Right forelimb (tissue), 1 donor: ENCODE results near the gene INHBB.

Source experiments
- DNase-seq: peaks from one replicate; pipeline ENCODE4 v3.0.0-alpha.2; 2018

The INHBB gene

DNA sequence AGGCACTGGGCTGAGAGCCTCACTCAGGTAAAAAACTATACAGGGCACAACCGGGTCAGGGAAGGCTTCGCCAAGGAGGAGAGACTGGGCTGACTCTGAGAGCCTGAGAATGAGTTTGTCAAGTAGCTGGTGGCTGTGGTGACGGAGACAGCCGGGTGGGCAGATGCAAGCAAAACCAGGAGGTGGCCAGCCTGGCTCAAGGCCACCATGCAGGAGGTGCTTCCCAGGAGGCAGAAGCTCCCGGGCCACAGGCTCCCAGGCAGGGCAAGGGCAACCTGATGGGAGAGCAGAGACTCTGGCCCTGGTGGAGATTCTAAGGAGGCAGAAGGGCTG lies 2.9 kb upstream of the INHBB start:
- DNase-seq: no peak

DNA sequence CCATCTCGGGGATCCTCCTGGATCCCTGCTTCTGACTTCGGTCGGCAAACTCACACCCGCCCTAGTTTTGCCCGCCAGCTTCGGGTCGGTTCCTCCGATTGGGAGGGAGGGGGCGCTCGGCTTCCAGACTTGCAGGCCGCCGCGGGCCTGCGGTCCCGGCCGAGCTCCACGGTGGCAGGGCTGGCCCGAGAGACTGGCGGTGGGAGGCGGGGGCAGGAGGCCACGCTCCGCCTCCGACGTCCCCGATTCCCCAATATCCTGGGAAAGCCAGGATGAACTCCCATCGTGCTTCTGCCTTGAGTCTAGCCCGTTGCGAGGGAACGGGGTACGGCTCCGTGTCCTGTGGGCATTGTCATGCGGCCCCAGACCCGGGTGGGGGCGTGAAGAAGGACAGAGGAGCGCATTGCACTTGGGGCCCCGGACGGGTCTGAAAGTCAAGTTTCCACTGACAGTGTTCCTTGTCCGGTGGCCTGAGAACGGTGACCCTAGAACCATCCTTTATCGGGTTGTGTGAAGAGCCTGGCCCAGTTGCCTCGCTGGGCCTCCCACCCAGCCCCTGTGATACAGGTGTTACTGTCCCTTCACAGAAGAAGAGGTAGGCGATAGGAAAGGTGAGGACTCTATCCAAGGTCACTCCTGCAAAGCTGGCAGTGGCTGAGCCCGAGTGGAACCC lies 2.4 kb upstream of the INHBB start:
- peak; percentile 87 for DNase-seq

DNA sequence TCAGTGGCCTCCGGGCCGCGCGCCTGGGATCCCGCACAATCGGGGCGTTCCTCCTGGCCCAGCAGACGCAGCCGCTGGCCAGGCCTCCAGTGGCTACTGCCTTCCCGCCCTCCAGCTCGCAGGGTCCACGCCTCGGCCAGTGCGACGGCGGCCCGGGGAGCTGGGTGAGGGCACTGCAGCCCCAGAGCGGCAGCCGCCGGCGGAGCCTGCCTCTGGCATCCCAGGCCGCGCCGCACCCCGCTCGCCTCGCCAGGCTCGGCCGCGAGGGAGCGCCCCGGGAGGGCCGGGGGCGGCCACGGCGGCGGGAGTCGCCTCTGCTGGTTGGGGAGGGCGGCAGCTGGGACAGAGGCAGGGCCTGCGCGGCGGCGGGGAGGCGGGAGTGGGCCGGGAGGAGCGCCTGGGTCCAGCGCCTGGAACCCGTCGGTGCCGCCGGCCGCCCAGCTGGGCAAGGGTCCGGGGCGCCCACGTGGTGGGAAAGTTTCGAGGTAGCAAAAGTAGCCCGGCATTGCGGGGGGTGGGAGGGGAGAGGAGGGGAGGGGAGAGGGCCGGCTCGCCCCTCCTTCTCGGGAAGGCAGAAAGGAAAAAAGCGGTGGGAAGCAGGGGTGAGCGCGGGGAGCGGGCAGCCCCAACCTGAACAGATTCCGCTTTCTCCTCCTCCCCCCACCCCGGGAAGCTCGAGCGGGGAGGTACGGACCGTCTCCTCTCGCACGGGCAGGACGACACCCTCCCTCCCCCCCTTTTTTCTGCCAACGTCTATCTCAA lies 1.5 kb upstream of the INHBB start:
- DNase-seq: no peak

DNA sequence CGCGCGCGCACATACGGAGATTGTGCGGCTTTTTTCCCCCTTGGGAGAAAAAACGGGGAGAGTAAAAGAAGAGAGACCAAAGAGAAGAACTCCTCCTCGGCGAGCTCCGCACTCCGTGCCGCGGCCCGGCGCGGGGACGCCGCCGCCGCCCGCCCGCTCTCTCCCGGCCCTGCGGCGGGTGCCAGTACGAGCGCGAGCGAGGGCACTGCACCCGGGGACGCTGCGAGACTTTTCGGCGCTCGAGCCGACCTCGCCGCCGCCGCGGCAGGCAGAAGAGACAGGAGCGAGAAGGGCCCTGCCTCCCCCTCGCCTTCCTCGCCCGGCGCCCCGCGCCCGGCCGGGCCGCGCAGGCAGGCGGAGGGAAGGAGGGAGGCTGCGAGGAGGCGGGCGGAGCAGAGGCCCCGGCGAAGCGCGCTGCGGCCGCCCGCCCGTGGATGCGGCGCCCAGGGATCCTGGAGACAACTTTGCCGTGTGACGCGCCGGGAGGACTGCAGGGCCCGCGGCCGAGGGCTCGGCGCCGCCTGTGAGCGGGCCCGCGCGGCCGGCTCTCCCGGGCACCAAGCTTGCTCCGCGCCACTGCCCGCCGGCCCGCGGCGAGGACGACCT lies 857 bp upstream of the INHBB start:
- DNase-seq: no peak

DNA sequence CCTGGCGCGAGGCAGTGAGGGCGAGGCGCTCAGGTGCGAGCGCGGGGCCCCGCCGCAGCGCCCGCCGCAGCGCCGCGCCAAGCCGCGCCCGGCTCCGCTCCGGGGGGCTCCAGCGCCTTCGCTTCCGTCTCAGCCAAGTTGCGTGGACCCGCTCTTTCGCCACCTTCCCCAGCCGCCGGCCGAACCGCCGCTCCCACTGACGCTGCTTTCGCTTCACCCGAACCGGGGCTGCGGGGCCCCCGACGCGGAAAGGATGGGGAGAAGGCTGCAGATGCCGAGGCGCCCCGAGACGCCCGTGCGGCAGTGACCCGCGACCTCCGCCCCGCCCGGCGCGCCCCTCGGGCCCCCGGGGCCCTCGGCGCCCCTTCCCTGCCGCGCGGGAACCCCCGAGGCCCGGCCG lies 328 bp upstream of the INHBB start:
- DNase-seq: no peak

DNA sequence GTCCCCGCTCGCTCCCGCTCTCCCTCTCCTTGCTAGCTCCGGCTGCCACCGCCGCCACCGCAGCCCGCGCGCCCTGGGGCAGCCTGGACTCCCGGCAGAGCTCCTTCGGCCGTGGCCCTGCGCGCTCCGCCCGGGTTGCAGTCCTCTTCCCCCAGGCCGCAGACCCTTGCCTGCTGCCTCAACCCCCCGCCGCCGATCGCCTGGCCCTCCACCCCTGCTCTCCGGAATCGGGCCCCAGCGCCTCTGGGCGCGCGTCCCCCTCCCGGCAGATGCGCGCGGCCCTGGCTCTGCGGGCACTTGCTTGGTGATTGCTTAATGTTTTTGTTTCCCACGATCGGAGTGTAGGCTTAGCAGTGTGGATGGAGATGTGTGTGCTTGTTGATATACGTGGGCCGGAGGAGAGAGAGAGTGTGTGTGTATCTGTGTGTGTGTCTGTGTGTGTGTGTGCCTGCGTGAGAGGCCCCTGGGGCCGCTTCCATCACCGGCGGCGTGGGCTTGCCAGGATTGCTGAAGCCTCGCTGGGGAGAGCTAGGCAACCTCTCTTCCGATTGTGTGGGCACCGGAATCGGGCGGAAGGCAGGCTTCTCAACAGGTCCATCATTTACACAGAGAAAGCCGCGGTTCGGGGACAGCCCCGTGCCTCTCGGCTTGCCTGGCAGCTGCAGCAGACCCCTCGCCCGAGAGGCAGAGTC lies 877 bp downstream of the INHBB start:
- DNase-seq: no peak

DNA sequence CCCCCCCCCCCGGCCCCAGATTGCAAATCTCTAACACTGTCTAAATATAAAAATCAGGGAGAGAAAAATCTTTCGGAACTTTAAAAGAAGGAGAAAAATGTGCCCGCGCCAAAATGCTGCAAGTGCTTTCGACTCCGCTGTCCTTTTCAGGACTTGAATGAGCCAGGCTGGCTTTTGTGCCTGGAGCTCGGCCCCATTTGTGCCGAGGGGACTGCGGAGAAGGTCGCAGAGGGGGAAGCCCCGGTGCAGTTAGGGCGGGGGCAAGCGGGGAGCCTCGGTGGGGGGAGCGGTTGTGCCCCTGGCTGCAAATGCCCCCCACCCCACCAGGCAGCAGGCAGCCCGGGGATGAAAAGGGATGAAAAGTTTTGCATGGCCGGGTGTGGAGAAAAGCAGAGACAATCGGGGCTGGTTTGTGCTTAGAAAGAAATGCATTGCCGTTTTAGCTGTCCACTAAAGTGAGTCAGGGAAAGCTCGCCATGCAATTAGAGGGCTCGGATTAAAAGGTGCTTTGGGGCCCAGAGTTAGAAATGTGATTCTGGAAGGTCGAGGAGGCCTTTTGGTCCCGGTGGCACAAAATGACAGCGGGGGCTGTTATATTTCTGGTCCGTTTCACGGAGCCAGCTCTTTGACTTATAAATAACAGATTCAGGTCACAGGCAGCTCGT lies 1.6 kb downstream of the INHBB start:
- no peak for DNase-seq

DNA sequence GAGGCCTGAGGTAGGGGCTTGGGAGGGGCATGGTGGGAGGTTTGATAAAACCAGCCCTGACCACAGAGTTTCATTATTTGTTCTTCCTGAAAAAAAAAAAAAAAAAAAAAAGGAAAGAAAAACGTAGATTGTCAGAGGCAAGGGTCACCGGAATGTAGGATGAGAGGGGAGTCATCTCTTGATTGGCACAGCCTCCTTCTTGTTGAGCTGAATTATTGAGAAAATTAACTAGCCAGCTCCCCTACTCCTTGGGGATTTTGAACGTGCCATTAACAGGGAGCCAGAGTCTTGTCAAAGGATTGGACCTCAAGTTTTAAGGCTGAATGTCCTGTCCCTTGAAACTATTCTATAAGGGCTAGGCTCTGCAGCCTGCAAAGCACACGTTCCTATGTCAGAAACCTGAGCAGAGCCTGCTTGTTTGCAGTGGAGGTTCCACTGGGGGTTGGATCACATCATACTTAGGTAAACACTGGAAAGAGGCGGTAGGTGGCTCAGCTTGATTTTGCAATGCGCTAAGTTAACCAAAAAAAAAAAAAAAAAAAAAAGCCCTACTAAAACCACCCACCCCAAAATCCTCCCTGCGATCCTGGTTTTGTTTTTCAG lies 2.3 kb downstream of the INHBB start:
- DNase-seq: no peak

DNA sequence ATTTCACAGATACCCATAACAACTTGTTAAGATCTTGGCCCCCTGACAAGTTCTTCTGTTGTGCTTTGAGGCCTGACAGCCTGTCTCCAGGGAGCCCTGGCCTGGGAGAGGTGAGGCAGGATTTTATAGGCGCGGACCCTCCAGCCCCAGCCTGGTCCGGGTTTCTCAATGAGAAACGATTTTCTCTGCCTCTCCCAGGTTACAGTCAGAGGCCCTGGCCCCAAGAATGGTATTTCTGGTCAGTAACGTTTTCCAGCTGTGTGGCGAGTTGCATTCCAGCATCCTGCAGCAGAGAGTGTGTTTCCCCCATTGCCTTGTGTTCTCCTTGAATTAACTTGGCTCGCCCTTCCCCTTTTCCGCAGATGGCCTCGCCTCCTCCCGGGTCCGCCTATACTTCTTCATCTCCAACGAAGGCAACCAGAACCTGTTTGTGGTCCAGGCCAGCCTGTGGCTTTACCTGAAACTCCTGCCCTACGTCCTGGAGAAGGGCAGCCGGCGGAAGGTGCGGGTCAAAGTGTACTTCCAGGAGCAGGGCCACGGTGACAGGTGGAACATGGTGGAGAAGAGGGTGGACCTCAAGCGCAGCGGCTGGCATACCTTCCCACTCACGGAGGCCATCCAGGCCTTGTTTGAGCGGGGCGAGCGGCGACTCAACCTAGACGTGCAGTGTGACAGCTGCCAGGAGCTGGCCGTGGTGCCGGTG lies 3.0 kb downstream of the INHBB start:
- peak; percentile 57 for DNase-seq

DNA sequence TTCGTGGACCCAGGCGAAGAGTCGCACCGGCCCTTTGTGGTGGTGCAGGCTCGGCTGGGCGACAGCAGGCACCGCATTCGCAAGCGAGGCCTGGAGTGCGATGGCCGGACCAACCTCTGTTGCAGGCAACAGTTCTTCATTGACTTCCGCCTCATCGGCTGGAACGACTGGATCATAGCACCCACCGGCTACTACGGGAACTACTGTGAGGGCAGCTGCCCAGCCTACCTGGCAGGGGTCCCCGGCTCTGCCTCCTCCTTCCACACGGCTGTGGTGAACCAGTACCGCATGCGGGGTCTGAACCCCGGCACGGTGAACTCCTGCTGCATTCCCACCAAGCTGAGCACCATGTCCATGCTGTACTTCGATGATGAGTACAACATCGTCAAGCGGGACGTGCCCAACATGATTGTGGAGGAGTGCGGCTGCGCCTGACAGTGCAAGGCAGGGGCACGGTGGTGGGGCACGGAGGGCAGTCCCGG lies 3.5 kb downstream of the INHBB start:
- DNase-seq: no peak

DNA sequence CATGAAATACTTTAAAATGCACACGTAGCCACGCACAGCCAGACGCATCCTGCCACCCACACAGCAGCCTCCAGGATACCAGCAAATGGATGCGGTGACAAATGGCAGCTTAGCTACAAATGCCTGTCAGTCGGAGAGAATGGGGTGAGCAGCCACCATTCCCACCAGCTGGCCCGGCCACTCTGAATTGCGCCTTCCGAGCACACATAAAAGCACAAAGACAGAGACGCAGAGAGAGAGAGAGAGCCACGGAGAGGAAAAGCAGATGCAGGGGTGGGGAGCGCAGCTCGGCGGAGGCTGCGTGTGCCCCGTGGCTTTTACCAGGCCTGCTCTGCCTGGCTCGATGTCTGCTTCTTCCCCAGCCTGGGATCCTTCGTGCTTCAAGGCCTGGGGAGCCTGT lies 4.1 kb downstream of the INHBB start:
- DNase-seq: no peak

DNA sequence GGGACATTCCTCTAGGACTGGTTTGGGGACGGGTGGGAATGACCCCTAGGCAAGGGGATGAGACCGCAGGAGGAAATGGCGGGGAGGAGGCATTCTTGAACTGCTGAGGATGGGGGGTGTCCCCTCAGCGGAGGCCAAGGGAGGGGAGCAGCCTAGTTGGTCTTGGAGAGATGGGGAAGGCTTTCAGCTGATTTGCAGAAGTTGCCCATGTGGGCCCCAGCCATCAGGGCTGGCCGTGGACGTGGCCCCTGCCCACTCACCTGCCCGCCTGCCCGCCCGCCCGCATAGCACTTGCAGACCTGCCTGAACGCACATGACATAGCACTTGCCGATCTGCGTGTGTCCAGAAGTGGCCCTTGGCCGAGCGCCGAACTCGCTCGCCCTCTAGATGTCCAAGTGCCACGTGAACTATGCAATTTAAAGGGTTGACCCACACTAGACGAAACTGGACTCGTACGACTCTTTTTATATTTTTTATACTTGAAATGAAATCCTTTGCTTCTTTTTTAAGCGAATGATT lies 4.9 kb downstream of the INHBB start:
- DNase-seq: no peak

DNA sequence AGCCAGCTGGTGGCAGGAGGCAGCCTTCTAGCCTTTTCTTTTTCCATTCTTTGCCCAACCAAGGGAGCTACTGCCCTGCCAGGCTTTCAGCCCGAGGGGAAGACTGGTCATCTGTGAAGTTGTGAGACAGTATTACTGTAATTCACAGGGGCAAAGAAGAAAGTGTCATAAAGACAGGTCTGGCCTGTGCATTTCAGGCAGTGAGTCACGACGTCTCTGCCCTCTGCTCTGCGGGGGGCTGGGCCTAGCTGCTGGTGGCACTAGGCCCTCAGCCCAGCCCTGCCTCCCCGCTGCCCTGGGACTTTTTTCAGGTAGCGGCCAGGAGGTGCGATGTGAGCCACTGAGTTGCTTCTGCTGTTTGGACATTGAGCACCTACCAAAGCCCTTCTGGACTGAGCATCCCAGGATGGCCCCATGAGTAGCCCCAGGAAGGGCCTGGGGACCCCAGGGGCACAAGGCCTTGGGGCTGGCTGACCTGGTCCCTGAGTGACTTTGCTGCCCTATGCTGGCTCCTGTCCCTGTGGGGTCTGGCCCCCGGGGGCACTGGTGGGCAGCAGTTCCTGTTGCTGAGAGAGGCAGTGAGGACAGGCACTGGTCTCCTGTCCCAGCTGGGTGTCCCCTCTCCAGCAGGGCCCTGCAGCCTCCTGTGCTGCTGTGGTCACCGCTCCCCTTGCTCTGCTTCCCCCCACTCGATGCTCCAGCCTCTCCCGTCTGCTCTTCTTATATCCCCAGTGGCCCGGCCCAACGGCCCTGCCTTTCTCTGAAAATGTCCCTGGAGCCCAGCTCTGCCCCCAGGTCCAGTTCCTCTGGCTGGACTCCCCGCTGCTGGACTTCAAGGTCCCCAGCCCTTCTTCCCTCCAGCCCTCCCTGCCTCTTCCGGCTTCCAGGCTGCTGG lies 7.0 kb downstream of the INHBB start:
- DNase-seq: no peak

DNA sequence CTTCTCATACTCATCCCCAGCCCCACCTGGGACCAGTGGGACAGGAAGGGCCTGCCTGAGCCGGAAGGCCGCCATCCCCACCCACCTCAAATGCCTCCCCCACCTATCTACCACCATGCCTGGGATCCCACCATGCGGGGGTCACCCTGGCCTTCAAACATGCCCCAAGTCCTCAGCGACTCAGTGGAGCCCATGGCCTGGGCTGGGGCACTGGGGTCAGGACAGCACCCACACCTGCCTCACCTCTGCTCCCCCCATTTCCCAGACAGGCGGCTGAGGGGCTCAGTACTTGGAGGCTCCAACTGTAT lies 7.6 kb downstream of the INHBB start:
- DNase-seq: no peak

DNA sequence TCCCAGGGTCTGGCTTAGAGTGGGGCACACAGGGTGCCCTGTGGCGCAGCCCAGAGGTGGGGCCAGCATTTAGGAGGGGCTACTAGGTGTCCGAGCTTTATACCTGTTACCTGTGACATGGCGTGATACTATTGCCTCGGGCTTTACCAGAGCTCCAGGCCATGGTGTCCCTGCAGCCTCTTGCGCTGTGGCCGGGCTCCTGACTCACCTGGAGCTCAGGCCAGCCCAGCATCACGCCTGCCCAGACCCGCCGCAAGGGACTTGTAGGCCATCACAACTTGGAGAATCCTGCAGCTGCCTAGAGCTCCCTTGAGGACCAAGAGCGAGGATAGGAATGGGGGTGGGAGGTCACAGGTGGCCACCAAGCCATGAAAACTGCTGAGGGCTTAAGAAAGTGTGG lies 8.0 kb downstream of the INHBB start:
- DNase-seq: no peak

DNA sequence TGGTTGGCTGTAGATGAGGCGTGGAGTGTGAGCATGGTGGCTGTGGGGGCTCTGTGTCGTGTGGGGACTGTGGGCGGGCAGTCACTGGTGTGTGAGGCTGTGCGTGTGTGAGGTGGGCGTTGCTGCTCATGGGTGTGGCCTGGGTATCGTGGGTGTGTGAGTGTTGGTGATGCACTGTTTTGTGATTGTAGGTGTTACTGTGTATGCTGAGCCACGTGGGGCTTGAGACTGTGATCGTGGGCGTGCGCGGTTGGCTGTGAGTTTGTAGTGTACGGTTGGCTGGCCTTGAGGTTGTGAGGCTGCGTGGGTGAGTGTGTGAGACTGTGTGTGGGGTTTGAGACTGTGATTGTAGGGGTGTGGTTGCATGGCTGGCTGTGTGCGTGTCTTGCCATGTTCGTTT lies 8.5 kb downstream of the INHBB start:
- DNase-seq: no peak

DNA sequence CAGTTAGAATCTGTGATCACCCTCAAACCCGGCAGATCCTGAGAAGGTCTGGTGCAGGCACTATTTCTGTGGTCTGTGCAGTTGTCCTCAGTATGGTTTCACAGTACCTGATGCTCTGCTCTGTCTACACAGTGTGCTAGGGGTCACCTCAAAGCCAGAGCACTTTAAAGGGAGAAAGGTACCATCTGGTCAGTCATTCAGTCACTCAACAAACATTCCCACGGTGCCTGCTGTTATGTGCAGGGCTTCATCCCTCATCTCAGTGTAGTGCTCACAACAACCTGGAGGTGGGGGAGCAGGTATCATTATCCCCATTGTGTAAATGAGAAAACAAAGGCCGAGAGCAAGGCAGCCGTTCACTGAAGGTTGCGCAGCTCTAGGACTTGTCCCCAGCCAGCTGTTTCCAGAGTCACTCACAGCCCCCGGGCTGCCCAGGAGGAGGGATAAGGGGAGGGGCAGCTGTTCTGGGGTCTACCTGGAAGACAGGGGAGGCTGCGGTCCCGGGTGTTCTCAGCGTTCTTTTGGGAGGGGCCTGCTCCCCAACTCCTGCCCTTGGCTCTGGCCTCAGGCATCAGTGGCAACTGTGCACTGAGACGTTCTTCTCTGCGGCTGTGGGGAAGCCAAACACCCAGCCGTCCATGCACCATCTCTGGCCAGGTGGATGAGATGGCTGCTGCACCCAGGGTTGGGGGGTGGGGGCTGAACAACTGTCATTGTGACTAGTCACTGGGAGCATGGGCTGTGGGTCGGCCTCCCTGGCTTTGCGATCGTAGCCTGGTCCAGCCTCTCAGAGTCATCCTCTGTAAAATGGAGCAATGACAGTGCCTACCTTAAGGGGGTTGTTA lies 9.2 kb downstream of the INHBB start:
- DNase-seq: no peak

DNA sequence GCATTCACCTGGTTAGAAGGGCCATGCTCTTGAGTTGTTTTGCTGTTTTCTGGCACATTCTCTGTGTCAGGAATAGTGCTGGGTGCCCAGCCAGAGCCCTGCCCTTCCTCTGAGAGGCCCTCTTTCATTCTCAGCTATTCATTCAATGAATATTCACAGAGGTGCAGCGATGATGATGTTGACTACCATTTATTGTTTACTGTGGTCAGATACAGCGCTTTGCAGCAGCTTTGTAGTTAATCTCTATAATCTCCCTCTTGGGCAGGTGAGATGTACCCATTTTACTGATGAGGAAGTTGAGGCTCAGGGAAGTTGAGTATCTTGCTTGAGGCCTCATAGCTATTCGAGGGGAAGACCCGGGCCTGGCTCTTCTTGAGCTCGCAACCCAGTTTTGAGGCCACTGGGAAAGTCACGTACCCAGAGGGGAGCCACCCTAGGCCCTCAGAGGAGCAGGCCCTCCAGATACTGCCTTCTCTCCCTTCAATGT lies 9.9 kb downstream of the INHBB start:
- DNase-seq: no peak

DNA sequence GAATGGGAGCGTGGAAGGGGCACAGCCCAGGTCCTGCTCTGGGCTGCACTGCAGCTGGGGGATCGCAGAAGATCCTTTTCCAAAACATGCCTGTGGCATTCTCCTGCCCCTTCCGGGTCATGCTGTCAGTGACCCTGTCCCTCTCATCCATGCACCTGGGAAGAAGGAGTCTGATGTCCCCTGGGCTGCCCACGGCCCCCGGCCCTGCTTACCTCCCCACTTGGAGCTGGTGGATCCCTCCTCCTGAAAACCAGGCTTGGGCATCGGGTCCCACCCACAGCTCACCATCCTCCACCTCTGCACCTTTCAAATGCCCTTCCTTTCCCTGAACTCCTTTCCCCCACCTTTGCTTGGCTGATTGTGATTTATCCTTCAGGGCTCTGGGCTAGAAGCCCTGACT lies 11.8 kb downstream of the INHBB start:
- DNase-seq: no peak
